HG02973 (cell line): ENCODE results near the gene SLK.

Source experiments
- ATAC-seq: cut with Tn5 transposase; IDR thresholded peaks from one replicate; pipeline ENCODE4 v1.9.1; 2021; ENCODE audit warnings: moderate library complexity; ENCODE audit not compliant: unreplicated experiment

SLK gene

DNA sequence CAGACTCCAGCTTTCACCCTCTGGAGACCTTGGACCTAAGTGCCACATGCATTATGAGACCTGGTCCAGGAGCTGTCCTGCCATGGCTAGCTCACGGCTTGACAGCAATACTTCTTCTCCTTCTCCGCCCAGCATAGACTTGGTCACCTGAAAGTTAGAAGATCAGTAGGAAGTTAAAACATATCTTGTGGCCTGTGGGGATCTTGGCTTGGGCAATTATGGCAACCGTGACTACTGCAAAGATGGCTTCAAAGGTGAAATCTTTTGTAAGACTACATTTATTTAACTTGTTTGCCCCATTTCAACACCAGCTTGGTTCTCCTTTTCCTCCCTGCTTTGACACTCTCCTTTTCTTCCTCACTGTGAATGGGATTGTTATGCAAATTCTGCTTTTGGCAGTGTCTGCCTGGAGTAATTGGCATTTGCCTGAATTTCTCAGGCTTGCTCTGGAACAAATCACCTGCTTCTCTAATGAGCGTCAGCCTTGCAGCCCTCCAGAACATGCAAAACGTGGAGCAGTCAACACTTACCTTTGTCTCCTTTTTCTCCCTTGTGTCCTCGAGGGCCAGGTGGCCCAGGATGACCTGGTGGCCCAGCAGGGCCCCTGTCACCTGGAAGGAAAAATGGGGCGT lies 65.3 kb downstream of the SLK start:
- no peak for ATAC-seq

DNA sequence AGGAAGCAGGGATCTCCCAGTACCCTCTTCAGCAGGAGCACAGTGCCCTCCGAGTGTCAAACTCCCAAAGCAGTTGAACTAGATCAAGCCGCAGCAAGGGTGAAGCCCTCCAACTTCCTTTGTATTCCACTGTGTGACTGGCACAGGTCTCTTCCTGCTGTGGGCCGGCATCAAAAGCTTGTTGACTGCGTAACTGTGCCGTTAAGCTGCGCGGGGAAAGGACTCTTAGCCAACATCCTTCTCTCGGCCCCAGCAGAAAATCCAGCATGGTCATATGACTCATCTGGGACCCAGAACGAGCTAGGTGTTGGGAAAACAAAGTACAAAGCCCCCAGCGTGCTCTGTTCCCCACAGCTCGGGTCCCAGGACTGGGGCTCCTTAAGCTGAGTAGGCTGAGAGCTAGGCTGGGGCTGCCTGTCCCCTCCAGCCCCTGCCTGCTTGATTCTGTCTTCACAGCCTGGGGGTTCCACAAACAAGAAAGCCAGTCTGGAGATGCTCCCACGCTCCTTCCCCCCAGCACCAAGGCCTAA lies 66.5 kb downstream of the SLK start:
- ATAC-seq = no peak

DNA sequence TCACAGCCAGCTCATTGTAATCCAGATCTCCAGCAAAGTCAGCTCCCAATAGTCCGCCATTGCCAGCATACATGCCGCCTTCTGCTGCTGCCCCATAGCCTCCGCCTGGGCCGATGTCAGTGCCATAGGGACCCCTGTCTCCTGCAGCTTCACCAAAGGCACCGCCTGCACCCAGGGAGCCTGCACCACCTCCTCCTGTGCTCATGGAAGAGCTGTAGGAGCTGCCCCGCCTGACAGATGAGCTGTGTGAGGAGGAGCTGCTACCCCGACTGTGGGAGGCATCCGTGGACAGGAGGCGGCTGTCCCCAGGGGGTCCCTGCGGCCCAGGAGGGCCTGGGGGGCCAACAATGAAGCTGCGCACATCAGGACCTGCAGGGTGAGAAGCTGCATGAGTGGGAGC lies 67.0 kb downstream of the SLK start:
- no peak for ATAC-seq

GRCh38 chr10:104034401-104035193 lies 67.7 kb downstream of the SLK start:
- no peak for ATAC-seq

GRCh38 chr10:104035194-104036068 lies 68.5 kb downstream of the SLK start:
- ATAC-seq = no peak

DNA sequence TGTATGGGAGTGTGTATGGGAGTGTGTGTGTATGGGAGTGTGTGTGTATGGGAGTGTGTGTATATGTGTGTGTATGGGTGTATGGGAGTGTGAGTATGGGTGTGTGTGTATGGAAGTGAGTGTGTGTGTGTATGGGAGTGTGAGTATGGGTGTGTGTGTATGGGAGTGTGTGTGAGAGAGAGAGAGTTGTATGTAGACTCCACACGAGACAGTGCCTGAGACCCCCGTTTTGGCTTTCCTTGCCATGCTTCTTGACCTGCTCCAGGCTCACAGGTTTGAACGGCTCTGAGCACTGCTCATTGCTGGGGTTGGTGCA lies 69.1 kb downstream of the SLK start:
- ATAC-seq = no peak

- ATAC-seq = no peak
Observed at GRCh38 chr10:104036518-104037260, 69.7 kb downstream of the SLK start.

GRCh38 chr10:104037261-104037951 lies 70.5 kb downstream of the SLK start:
- no peak for ATAC-seq

- ATAC-seq = no peak
Observed at GRCh38 chr10:104038537-104038936, 71.6 kb downstream of the SLK start.

DNA sequence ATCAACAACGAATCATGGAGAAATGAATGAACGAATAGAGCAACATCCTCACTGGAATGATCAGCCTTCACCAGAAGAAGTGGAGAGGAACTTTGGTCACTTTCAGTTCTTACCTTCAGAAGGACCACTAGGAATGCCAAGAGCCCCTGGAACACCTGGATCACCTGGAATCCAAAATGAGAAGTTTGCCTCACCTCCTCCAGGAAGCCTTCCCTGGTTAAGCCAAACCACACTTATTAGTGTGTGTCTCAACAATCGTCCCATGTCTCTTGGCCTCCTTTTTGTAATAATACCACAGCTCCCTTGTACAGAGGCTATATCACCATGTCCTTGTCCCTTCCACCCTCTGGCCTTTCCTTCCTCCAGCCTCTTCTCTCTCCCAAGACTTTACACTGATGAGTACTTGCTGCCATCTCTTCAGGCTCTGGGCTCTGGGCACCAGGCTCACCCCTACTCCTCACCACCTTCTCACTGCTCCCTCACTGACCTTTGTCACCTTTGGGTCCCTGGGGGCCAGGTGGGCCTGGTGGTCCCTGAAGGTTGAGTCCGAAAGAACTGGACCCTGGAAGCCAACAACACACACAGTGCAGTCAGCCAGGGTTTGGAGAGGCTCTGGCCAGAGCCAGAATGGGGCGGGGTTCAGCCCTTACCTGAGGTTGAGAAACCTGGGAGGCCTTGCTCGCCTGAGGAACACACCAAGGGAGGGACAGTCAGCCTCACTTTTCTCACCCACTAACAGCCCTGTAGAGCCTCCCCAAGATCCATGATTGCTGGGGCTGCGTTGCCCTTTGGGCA lies 72.2 kb downstream of the SLK start:
- ATAC-seq = no peak

DNA sequence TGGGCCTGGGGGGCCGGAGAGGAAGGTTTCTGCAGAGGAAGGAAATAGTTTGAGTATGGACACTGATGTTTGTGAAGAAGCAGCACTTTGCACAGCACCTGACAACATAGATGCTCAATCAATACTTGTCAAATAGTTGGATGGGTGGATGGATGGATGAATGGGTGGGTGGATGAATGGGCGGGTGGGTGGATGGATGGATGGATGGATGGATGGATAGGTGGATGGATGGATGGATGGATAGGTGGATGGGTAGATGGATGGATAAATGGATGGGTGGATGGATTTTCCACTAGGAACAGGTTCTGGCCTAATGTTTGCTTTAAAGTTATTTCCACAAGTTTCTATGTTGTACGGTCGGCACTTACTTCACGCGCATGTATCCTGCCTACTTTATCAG lies 73.4 kb downstream of the SLK start:
- ATAC-seq = no peak

- no peak for ATAC-seq
Observed at GRCh38 chr10:104040862-104041789, 74.2 kb downstream of the SLK start.

DNA sequence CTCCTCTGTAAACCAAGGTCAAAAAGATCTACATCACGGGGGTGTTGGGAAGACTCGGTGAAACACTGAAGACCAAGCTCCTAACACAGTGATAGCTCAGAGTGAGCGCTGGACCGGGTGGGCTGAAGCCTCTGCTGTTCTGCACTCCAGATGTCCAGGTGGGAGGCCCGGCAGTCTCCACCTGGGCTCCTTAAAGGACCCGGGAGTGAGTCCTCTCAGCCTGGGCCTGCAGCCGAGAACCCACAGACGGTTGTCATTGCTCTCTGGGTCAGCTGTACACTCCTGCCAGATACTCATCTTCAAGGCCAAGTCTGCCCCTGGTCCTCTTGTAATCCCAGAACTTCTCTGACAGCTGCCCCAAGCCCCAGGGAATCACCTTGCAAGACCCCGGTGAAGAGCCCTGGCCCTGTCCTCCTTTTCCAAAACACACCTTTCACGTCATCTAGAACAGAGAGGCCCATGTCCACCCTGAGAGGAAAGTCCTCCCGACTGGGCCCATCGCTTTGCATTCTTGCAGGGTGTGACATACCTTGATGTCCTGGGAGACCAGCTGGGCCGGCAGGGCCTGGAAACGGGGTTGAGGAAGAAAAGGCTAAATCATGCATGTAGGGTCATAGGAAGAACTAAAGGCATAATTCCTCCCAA lies 75.1 kb downstream of the SLK start:
- ATAC-seq = no peak

DNA sequence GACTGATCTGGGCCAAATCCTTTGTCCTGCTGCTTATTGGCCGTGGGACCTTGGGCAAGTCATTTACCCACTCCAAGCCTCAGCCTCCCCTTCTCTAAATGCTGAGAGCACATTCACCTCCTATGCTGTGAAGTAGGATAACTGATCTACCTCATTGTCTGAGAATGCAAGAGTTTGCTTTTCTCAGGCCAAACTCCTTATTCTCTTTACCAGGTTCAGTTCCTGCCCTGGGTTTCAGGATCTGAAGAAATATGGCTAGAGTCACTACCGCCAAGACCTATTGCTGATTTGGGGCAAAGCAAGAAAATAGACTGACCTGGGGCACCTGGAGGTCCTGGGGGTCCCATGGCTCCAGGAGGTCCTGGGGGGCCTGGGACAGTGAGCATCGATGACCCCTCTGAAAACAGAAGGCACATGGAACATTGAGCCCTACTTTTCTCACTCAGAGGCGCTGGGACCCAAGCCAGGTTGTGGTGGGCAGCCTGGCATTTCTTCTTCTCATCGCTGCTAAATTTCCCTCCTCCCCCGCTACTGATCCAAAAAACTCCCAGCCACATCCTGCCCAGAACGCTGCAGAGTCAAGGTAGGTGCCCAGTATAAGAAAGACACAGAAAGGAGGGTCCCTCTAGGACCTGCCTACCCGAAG lies 76.4 kb downstream of the SLK start:
- ATAC-seq = no peak

DNA sequence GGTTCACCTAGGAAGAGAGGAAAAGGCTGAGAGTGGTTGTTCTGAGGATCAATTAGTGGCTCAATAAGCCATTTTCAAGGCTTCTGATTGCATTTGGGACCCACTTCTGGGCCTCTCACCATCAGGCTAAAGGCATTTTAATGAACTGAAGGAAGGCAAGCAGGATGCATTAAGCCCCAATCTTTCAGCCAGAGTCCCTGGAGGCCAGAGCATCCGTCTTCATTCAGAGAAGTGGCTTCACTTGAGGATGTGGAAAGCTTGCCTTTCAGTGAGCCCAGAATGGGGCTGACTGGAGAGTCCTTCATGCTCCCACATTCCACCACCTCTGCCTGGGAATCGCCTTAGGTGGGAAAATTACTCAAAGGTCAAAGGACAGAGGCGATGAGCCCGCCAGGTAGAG lies 76.9 kb downstream of the SLK start:
- no peak for ATAC-seq

DNA sequence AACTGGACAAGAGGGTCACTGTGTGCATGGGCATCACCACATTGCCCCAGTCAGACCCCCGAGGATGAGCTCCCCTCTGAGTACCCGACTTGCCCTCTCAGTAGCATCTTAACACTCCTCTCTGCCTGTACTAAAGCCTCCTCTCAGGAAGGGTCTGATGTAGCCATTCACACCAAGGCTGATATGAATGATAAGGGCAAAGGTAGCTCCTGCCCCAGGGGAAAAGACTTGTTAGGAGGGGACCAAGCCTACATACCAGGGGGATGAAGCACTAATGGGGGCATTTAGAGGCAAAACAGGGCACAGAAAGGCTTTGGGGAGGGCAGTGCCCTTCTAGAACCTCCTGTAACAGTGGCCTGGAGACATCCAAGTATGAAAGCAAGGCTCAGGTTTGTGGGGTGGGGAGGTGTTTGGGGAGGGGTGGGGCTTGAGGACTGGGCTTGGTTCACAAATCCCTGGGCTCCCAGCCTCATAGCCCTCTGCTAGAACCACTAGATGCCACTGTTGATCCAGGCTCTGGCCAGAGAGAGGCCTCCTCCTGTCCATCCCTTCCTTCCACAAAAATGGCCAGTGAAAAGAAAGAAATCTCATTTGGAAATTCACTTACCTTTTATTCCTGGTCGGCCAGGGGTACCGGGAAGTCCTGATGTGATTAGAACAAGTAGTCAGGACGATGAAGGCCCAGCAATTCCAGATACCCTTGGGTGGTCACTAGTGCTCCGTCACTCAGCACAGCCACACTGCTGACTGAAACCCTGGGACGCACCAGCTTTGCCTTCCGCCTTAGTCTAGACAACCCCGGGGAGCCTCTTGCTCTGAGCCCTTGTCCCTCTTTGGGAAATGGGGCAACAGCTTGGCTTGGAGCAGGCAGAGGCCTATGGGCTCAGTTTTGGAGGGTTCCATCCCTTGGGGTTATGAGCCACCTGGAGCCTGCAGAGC lies 78.5 kb downstream of the SLK start:
- ATAC-seq = no peak
